NT2/D1 (cell line): ENCODE data around the gene DCDC2C.

Experiments
- SUZ12 ChIP-seq: IDR thresholded peaks from 2 replicates; pipeline ENCODE4 v1.6.1; 2011; ENCODE audit not compliant: insufficient read length, insufficient read depth; ENCODE audit errors: extremely low read depth
- YY1 ChIP-seq: IDR thresholded peaks from 2 replicates; pipeline ENCODE4 v1.6.1; 2011; ENCODE audit not compliant: insufficient read length, insufficient read depth
- ZNF274 ChIP-seq: IDR thresholded peaks from 2 replicates; pipeline ENCODE4 v1.6.1; 2011; ENCODE audit warnings: mild to moderate bottlenecking, low read depth, low read length

DNA sequence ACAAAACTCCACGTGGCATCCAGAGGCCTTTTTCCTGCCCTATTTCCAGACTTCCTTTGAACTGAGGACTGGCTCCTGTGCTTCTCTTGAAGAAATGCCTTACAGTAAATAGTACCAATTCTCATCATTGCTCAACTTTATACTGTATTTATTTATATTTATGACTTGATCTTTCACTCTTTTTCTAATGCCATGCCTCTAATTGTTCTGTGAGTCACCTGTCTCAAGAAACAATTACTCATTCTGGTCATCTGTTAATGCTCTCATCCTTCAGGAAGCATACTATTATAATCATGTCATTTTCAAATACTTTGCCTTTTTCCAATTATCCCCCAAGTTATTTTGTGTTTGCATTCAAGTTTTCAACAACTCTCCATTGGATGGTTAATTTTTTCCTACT is 85.9 kb downstream of the DCDC2C start:
- TF ChIP-seq YY1 (no peak), SUZ12 (no peak), ZNF274 (no peak)
